Thyroid gland (tissue), 4 donors: ENCODE measurements around the gene RAI1. TPM values are rescaled to one million over a fixed set of nuclear protein-coding genes. Genes with fewer than 3 reads are reported as not detected.

Experiments used
- DNase-seq, 2 donors: peaks; one replicate each; pipeline ENCODE4 v3.0.0-alpha.2; 2019
- H3K27ac ChIP-seq, 3 donors: fragments of 200-600 bp; sonication (generic); 1 replicate in 2 of 3; 2 replicates in 1 of 3; pipeline ENCODE4 v1.5.1; 2016 to 2019; ENCODE audit warnings: mild to moderate bottlenecking in 1 of 3, moderate library complexity in 1 of 3
- H3K27me3 ChIP-seq: fragments of 200-600 bp; sonication (generic); one replicate; pipeline ENCODE4 v1.5.1; 2019
- H3K36me3 ChIP-seq, 2 donors: fragments of 200-600 bp; sonication (generic); one replicate each; pipeline ENCODE4 v1.5.1; 2016 to 2019
- H3K4me1 ChIP-seq, 2 donors: fragments of 200-600 bp; sonication (generic); one replicate each; pipeline ENCODE4 v1.5.1; 2017 to 2019
- H3K4me3 ChIP-seq, 3 donors: fragments of 200-600 bp; sonication (generic); replicated peaks in 1 of 3; 1 replicate in 2 of 3; 2 replicates in 1 of 3; pipeline ENCODE4 v1.5.1; 2016; ENCODE audit warnings: mild to moderate bottlenecking in 1 of 3
- H3K9me3 ChIP-seq: fragments of 200-600 bp; sonication (generic); one replicate; pipeline ENCODE4 v1.5.1; 2017
- CTCF ChIP-seq, 6 experiments: fragments of 200-600 bp in 3 of 6; fragments of 450-650 bp in 3 of 6; sonication (generic) in 3 of 6; IDR thresholded peaks; one replicate each; pipeline ENCODE4 v1.5.1; 2016 to 2019; ENCODE audit warnings: antibody characterized with exemption in 6 of 6, mild to moderate bottlenecking in 2 of 6, inconsistent platforms in 1 of 6, moderate library complexity in 1 of 6
- POLR2A ChIP-seq, 2 donors: fragments of 450-650 bp; IDR thresholded peaks; one replicate each; pipeline ENCODE4 v1.6.1; 2017; ENCODE audit warnings: antibody characterized with exemption in 2 of 2, mild to moderate bottlenecking in 2 of 2, moderate library complexity in 1 of 2
- WGBS, 2 donors: methylation state at CpG; one replicate each; pipeline ENCODE4 v1.1.5; 2017; 5-methylcytosine and 5-hydroxymethylcytosine counted together
- intact Hi-C: fragments of 100-400 bp; cut with DNase I; formaldehyde crosslinking; loops from one replicate; pipeline ENCODE4 v1.15.1; 2023
- total RNA-seq, 4 donors: library from RNA; depleted of rRNA; stranded (reverse); fragments of >200 nt; gene quantifications; one replicate each; pipeline ENCODE4 v1.2.3, GENCODE V29; 2016

The RAI1 gene
- total RNA-seq, 4 donors from 2014 or later = 19.1 to 52.3 (median 34.1) TPM

DNA sequence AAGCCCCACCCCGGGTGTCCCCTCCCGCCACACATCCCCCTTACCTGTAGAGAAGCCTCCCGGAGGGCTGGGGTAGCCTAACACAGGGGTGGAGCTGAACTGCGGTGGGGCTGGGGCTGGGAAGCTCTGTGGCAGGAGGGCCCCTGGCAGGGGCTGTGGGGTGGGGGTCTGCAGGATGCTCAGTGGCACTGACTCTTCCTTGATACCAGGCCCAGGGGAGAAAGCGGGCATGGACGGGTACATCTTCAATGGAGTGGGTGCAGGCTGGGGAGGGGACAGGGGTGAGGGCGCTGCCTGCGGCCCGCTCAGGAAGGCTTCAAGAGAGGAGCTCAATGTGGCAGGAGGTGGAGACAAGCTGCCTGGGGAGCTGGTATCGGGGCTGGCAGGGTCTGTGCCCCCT lies 138.8 kb downstream of the RAI1 start:
- no peak overlapping the region for H3K27ac ChIP-seq
- no peak for DNase-seq
- 83 to 95% methylated on average over 9 to 10 of the region's 10 CpGs for WGBS, 2 donors
- no peak overlapping the region for H3K4me3 ChIP-seq
- TF ChIP-seq POLR2A (IDR thresholded peaks at IDR 0.05) = no peak
- no peak for TF ChIP-seq CTCF (IDR thresholded peaks at IDR 0.05)
- H3K9me3 ChIP-seq = no peaks in the 10 kb centered on the region
- H3K36me3 ChIP-seq = peaks cover 18 to 39% of the 10 kb centered on the region in 2 donors
- H3K27me3 ChIP-seq = no peaks in the 10 kb centered on the region
- intact Hi-C loops = no loop called here
- peaks cover 27 to 57% of the 10 kb centered on the region in 2 donors for H3K4me1 ChIP-seq

DNA sequence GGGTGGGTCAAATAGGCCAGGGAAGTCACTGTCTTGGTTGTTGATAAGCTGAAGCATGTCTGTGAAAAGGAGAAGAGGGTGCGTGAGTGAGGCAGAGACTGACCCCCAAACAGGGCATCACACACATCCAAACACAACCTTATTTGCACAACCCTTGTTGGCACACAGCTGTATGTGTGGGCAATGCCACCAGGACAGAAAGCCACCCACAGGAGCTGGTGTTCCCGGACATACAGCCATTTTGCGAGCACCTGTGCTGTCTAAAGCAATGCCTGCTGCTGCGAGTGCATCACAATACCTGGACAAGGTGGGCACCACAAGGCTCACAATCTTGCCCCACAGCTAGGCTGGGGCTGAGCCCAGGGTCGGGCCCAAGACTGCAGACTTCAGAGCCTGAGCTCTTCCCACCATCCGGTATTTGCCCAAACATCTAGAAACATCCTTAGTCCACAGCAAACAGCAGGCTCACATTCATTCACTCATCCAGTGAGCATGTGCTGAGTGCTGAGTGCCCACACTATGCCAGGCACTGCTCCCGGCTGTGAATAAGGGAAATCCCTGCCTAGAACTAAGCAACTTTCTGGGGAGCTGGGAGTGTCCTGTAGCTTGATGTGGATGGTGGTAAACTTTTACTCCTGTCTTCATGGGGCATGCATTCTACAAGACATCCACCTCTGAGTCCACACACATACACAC lies 139.4 kb downstream of the RAI1 start:
- no peak for TF ChIP-seq CTCF (IDR thresholded peaks at IDR 0.05)
- TF ChIP-seq POLR2A (IDR thresholded peaks at IDR 0.05) = no peak
- DNase-seq = no peak
- intact Hi-C loops = no loop called here
- Histone ChIP-seq H3K36me3 (peaks cover 18 to 38% of the 10 kb centered on the region in 2 donors), H3K27me3 (no peaks in the 10 kb centered on the region), H3K4me1 (peaks cover 33 to 57% of the 10 kb centered on the region in 2 donors), H3K4me3 (no peak overlapping the region), H3K27ac (no peak overlapping the region), H3K9me3 (no peaks in the 10 kb centered on the region)
- WGBS, 2 donors = 88 to 97% methylated on average over 7 of the region's 7 CpGs

GRCh38 chr17:17822189-17822588 lies 140.9 kb downstream of the RAI1 start:
- Histone ChIP-seq H3K4me3 (no peak overlapping the region), H3K36me3 (peaks cover 13 to 28% of the 10 kb centered on the region in 2 donors), H3K4me1 (peaks cover 41 to 66% of the 10 kb centered on the region in 2 donors), H3K27me3 (no peaks in the 10 kb centered on the region), H3K27ac (peak overlapping the region; percentile 14 to 64 (median 52)), H3K9me3 (no peaks in the 10 kb centered on the region)
- intact Hi-C loops = no loop called here
- TF ChIP-seq POLR2A (IDR thresholded peaks at IDR 0.05) (peak in 1 of 2 donors; percentile 12), CTCF (IDR thresholded peaks at IDR 0.05) (no peak)
- WGBS, 2 donors = 20% methylated on average over 1 of the region's 1 CpG; no CpG with 5 or more reads in 1 of the 2 donors
- peak; percentile 73 for DNase-seq

DNA sequence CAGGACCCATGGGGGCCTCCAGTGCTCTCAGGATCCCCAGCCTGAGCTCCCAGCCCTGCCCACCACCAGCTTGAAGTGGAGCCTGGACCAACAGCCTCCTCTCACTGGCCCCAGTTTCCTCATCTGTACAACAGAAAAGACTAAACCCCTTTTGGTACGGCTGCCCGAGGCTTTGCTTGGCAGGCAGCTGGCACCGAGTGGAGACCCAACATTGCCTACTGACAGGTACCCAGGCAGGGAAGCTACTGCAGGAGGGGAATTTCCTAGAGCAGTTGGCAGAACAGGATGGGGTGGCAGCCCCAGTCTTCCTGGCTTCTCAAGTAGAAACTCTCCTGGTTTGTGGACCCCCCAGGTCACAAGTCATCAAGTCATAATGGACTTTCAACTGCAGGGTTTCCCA lies 141.4 kb downstream of the RAI1 start:
- Histone ChIP-seq H3K9me3 (no peaks in the 10 kb centered on the region), H3K4me3 (peak overlapping the region in 1 of 3 donors; percentile 40), H3K36me3 (peaks cover 9 to 24% of the 10 kb centered on the region in 2 donors), H3K27me3 (no peaks in the 10 kb centered on the region), H3K27ac (peak overlapping the region; percentile 14 to 64 (median 52)), H3K4me1 (peaks cover 41 to 66% of the 10 kb centered on the region in 2 donors)
- TF ChIP-seq POLR2A (IDR thresholded peaks at IDR 0.05) = no peak
- no peak for TF ChIP-seq CTCF (IDR thresholded peaks at IDR 0.05)
- WGBS, 2 donors = 53 to 60% methylated on average over 1 to 3 of the region's 3 CpGs
- intact Hi-C loops = no loop called here
- DNase-seq = no peak

DNA sequence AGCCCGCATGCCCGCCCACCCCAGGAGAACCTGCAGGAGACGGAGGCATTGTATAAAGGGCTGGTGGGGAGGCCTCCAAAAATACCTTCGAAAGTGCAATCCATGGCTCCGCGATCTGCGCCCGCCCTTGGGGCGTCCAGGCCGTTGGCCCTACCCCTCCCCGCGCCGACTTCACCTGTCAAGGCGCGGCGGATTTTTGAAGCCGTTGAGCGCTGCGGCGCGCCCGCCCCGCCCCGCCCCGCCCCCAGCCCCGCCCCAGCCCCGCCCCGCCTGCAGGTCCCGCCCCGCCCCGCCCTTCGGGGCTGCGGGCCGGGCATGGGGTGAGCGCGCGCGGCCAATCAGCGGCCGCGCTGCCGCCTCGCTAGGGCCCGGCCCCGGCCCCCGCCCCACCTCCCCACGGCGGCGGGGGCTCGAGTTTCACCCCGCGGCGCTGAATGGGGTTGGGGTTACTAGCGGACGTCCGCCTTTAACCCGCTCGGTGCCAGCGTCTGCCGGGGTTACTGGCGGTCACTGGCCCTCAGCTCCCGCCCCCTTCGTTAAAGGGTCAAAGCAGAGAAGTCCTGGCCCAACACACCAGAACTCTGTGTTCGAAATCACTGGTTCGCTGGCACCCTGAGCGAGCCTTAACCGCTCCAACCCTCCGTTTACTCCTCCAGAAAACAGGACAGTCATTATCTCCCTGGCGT lies 142.3 kb downstream of the RAI1 start:
- TF ChIP-seq POLR2A (IDR thresholded peaks at IDR 0.05) (peak in 1 of 2 donors; percentile 48), CTCF (IDR thresholded peaks at IDR 0.05) (no peak)
- intact Hi-C loops = no loop called here
- DNase-seq = peak; percentile 86 to 88
- Histone ChIP-seq H3K27ac (peak overlapping the region; percentile 85 to 91 (median 90)), H3K36me3 (peaks cover 7 to 16% of the 10 kb centered on the region in 2 donors), H3K4me1 (peaks cover 41 to 68% of the 10 kb centered on the region in 2 donors), H3K9me3 (no peaks in the 10 kb centered on the region), H3K27me3 (no peaks in the 10 kb centered on the region), H3K4me3 (peak overlapping the region in 1 of 3 donors; percentile 40)
- 2 to 4% methylated on average over 22 to 25 of the region's 69 CpGs for WGBS, 2 donors
